Measurements from ENCODE around the gene URGCP.

DNA sequence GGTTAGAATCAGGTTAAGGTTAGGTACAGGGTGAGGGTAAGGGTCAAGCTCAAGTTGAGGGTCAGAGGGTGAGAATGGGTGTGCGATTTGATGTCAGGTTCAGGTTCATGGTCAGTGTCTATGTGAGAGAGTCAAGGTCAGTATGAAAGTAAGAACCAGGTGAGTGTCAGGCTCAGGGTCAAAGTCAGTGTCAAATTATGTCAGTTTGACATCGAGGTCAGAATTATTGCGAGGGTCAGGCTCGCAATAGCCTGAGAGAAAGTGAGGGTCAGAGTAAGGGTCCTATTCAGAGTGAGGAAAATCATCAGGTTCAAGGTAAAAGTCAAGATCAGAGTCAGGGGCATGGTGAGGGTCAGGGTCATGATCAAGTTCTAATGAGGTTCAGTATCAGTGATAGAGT, 50.1 kb downstream of the URGCP start:
- TF ChIP-seq EZH2 (IDR thresholded peaks at IDR 0.05; ENCODE audit: borderline replicate concordance, low read depth, low read length, poor library complexity, severe bottlenecking): no peak
- TF ChIP-seq, protein P1, sequence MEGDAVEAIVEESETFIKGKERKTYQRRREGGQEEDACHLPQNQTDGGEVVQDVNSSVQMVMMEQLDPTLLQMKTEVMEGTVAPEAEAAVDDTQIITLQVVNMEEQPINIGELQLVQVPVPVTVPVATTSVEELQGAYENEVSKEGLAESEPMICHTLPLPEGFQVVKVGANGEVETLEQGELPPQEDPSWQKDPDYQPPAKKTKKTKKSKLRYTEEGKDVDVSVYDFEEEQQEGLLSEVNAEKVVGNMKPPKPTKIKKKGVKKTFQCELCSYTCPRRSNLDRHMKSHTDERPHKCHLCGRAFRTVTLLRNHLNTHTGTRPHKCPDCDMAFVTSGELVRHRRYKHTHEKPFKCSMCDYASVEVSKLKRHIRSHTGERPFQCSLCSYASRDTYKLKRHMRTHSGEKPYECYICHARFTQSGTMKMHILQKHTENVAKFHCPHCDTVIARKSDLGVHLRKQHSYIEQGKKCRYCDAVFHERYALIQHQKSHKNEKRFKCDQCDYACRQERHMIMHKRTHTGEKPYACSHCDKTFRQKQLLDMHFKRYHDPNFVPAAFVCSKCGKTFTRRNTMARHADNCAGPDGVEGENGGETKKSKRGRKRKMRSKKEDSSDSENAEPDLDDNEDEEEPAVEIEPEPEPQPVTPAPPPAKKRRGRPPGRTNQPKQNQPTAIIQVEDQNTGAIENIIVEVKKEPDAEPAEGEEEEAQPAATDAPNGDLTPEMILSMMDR (conservative IDR thresholded peaks at IDR 0.05; ENCODE audit: low read depth, low read length): no peak
